Caco-2 (cell line): ENCODE measurements around the gene GFM1. TPM values are rescaled to one million over a fixed set of nuclear protein-coding genes. Genes with fewer than 3 reads are reported as not detected.

Experiments
- Bru-seq: library from RNA; stranded (reverse); fragments of 400-500 nt; gene quantifications from one replicate; lab custom pipeline; 2021; lab: Mats Ljungman, UMichigan
- BruChase-seq, 2 experiments: library from RNA; stranded (reverse); fragments of 400-500 nt; gene quantifications; one replicate each; lab custom pipeline; 2021; lab: Mats Ljungman, UMichigan
- BruUV-seq: library from RNA; stranded (reverse); fragments of 400-500 nt; replicated peaks from 2 replicates; lab custom pipeline; 2021; lab: Mats Ljungman, UMichigan
- CTCF ChIA-PET: fragments of 300-600 bp; sonication (Branson Sonifier 250); formaldehyde crosslinking; loops from one replicate; lab custom pipeline; 2022; ENCODE audit warnings: antibody characterized with exemption; lab: Charles Lee
- POLR2A ChIA-PET: fragments of 300-600 bp; sonication (Branson Sonifier 250); formaldehyde crosslinking; loops from one replicate; lab custom pipeline; 2022; ENCODE audit warnings: antibody characterized with exemption; lab: Charles Lee
- DNase-seq, 2 experiments: peaks; one replicate each; pipeline versions ENCODE4 v3.0.0 to v3.0.0-alpha.2; 2020 to 2022
- H3K27me3 ChIP-seq: replicated peaks from 2 replicates; pipeline ENCODE4 v1.6.0; 2011; ENCODE audit warnings: low read length; ENCODE audit not compliant: control insufficient read depth, insufficient read depth
- H3K36me3 ChIP-seq: 2 replicates; pipeline ENCODE4 v1.5.1; 2011; ENCODE audit warnings: low read length; ENCODE audit not compliant: control insufficient read depth, insufficient read depth
- H3K4me1 ChIP-seq: fragments of 250-450 bp; sonication (Bioruptor Pico); 2 replicates; pipeline ENCODE4 v1.5.1; 2020; ENCODE audit warnings: mild to moderate bottlenecking
- H3K4me3 ChIP-seq: 2 replicates; pipeline ENCODE4 v1.5.1; 2011; ENCODE audit warnings: low read depth, mild to moderate bottlenecking, control low read depth, low read length
- H3K9me3 ChIP-seq: fragments of 250-450 bp; sonication (Bioruptor Pico); 2 replicates; pipeline ENCODE4 v1.5.1; 2020; ENCODE audit warnings: mild to moderate bottlenecking, moderate library complexity
- H3K27ac Mint-ChIP-seq: one replicate; pipeline ENCODE4 v1.8.0; 2022; ENCODE audit warnings: mixed read lengths; ENCODE audit not compliant: unreplicated experiment
- H3K27me3 Mint-ChIP-seq: one replicate; pipeline ENCODE4 v1.8.0; 2022; ENCODE audit warnings: mixed read lengths; ENCODE audit not compliant: insufficient read depth, unreplicated experiment
- H3K36me3 Mint-ChIP-seq: one replicate; pipeline ENCODE4 v1.8.0; 2022; ENCODE audit warnings: mild to moderate bottlenecking, mixed read lengths; ENCODE audit not compliant: insufficient read depth, unreplicated experiment
- H3K4me1 Mint-ChIP-seq: one replicate; pipeline ENCODE4 v1.8.0; 2022; ENCODE audit warnings: low read depth, mixed read lengths; ENCODE audit not compliant: unreplicated experiment
- H3K4me3 Mint-ChIP-seq: one replicate; pipeline ENCODE4 v1.8.0; 2022; ENCODE audit warnings: mild to moderate bottlenecking, moderate library complexity, mixed read lengths; ENCODE audit not compliant: unreplicated experiment
- H3K9me3 Mint-ChIP-seq: one replicate; pipeline ENCODE4 v1.8.0; 2022; ENCODE audit warnings: mixed read lengths; ENCODE audit not compliant: unreplicated experiment
- CTCF ChIP-seq, 2 experiments: fragments of 200-600 bp in 1 of 2; IDR thresholded peaks; 1 replicate in 1 of 2; 2 replicates in 1 of 2; pipeline versions ENCODE4 v1.5.1 to v1.8.0; 2011 to 2022; ENCODE audit warnings: antibody characterized with exemption in 1 of 2, control low read depth in 1 of 2, inconsistent platforms in 1 of 2, low read depth in 1 of 2, low read length in 1 of 2, mild to moderate bottlenecking in 1 of 2, moderate library complexity in 1 of 2; ENCODE audit not compliant: insufficient read depth in 1 of 2, severe bottlenecking in 1 of 2, unreplicated experiment in 1 of 2
- intact Hi-C: fragments of 100-400 bp; cut with micrococcal nuclease; formaldehyde crosslinking; loops from one replicate; pipeline ENCODE4 v1.10.0; 2022; ENCODE audit not compliant: unreplicated experiment
- long read RNA-seq: library from polyadenylated mRNA; stranded (forward); transcript quantifications from one replicate; pipeline ENCODE4 v2.0.0, GENCODE V29; 2022
- total RNA-seq: library from RNA; stranded (reverse); gene quantifications from 2 replicates; pipeline ENCODE4 v1.2.3, GENCODE V29; 2022

GFM1 gene
- total RNA-seq (52.4 and 58.2 TPM in 2 replicates), Bru-seq, nascent RNA (percentile 85 among the genes with signal in this experiment), BruChase-seq, experiment 1, labeled RNA remaining after a 2-hour chase (percentile 79 among the genes with signal in this experiment), BruChase-seq, experiment 2, labeled RNA remaining after a 6-hour chase (percentile 89 among the genes with signal in this experiment)
- long read RNA-seq, transcript GFM1-210 (18 exons, 3,721 nt) = major isoform, 128 of 166 reads
- long read RNA-seq, transcript GFM1-201 (19 exons, 3,453 nt) = minor isoform, 5 of 166 reads
- long read RNA-seq, partial matches to known transcripts = 9 of 166 reads
- long read RNA-seq, other reads (novel, unspliced or antisense) = 24 of 166 reads

GRCh38 chr3:158644345-158644908, at the start of gene GFM1:
Gene GFM1 (plus strand): TSS chr3:158644527. CDS start chr3:158644635, 108 bp downstream.
- H3K27me3 ChIP-seq = no peaks in the 10 kb centered on the region; the same call in 1 of the 2 replicates
- DNase-seq = peak; percentile 90 to 91
- Mint-ChIP-seq H3K27me3 (no peaks in the 10 kb centered on the region), H3K4me1 (no peaks in the 10 kb centered on the region), H3K4me3 (peak within 1 kb of the TSS; percentile 84), H3K9me3 (no peaks in the 10 kb centered on the region), H3K36me3 (peaks cover 20% of the 10 kb centered on the region), H3K27ac (peak within 1 kb of the TSS; percentile 91)
- 0 out of 2 replicates have a peak, but pooled peaks cover 9% of the 10 kb centered on the region for H3K4me1 ChIP-seq
- CTCF ChIA-PET = interaction anchor here (0.6 to 1.8 kb wide), 9 partner anchors 16 to 1610 kb away, joined by 3 to 31 read pairs (median 4); partner anchors contain the start of genes MFSD1 and RSRC1
- H3K4me3 ChIP-seq = peak within 1 kb of the TSS; percentile 97
- H3K9me3 ChIP-seq = no peaks in the 10 kb centered on the region
- peak; percentile 70 to 94 for TF ChIP-seq CTCF (IDR thresholded peaks at IDR 0.05; ENCODE audit: insufficient read depth in 1 of 2, low read depth in 1 of 2, low read length in 1 of 2, severe bottlenecking in 1 of 2, unreplicated experiment in 1 of 2)
- no peaks in the 10 kb centered on the region for H3K36me3 ChIP-seq
- POLR2A ChIA-PET = interaction anchor here (0.6 to 1.0 kb wide), 4 partner anchors 15 to 157 kb away, joined by 3 to 5 read pairs (median 4); partner anchors contain the start of gene MFSD1
- intact Hi-C loops = loop anchor here (5.0 kb wide), 2 partner anchors 77 to 107 kb away; no protein-coding TSS in a partner anchor
- no TSS peak for BruUV-seq

- H3K27me3 ChIP-seq = no peaks in the 10 kb centered on the region
- Mint-ChIP-seq H3K4me3 (no peak overlapping the region), H3K27ac (no peak overlapping the region), H3K27me3 (peaks cover 3% of the 10 kb centered on the region), H3K36me3 (no peaks in the 10 kb centered on the region), H3K4me1 (no peaks in the 10 kb centered on the region), H3K9me3 (no peaks in the 10 kb centered on the region)
- no peak for DNase-seq
- BruUV-seq = no TSS peak
- intact Hi-C loops = no loop called here
- no peak overlapping the region for H3K4me3 ChIP-seq
- CTCF ChIA-PET = no interaction called here
- no peaks in the 10 kb centered on the region for H3K4me1 ChIP-seq
- POLR2A ChIA-PET = no interaction called here
- TF ChIP-seq CTCF (IDR thresholded peaks at IDR 0.05; ENCODE audit: insufficient read depth in 1 of 2, low read depth in 1 of 2, low read length in 1 of 2, severe bottlenecking in 1 of 2, unreplicated experiment in 1 of 2) = no peak
- no peaks in the 10 kb centered on the region for H3K36me3 ChIP-seq
- H3K9me3 ChIP-seq = no peaks in the 10 kb centered on the region
Observed at GRCh38 chr3:158600787-158601186, 43.5 kb upstream of the GFM1 start.

GRCh38 chr3:158602227-158602626, 42.1 kb upstream of the GFM1 start:
- no peak overlapping the region for H3K4me3 Mint-ChIP-seq
- BruUV-seq = no TSS peak
- no peaks in the 10 kb centered on the region for H3K9me3 ChIP-seq
- no peaks in the 10 kb centered on the region for H3K4me1 Mint-ChIP-seq
- no peaks in the 10 kb centered on the region for H3K36me3 Mint-ChIP-seq
- intact Hi-C loops = no loop called here
- H3K9me3 Mint-ChIP-seq = no peaks in the 10 kb centered on the region
- no peaks in the 10 kb centered on the region for H3K27me3 ChIP-seq
- CTCF ChIA-PET = no interaction called here
- POLR2A ChIA-PET = no interaction called here
- H3K4me3 ChIP-seq = no peak overlapping the region
- H3K27ac Mint-ChIP-seq = no peak overlapping the region
- no peaks in the 10 kb centered on the region for H3K36me3 ChIP-seq
- DNase-seq = no peak
- TF ChIP-seq CTCF (IDR thresholded peaks at IDR 0.05; ENCODE audit: insufficient read depth in 1 of 2, low read depth in 1 of 2, low read length in 1 of 2, severe bottlenecking in 1 of 2, unreplicated experiment in 1 of 2) = no peak
- peaks cover 3% of the 10 kb centered on the region for H3K27me3 Mint-ChIP-seq
- H3K4me1 ChIP-seq = no peaks in the 10 kb centered on the region
